Measurements from ENCODE around the gene MMP2. TPM values are rescaled to one million over a fixed set of nuclear protein-coding genes. Genes with fewer than 3 reads are reported as not detected.

The MMP2 gene
- total and polyA plus RNA-seq, 2 of the 8 experiments (the other 6 are each of a cell fraction or from before 2014, with no cell fraction given): 33.6 to 58.2 TPM

DNA sequence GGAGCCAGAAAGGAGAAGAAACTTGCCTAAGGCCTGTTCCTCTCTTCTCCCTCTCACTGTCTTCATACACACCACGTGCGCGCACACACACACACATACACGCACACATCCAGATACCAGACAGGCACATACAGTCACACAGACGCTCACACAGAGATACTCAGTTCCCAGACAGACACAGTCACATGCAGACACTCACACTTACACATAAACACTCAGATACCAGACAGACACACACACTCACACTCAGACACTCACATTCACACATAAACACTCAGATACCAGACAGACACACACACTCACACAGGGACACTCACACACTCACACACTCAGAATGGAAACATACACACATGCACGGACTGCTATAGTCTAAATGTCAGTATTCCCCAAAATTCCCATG is 24.1 kb upstream of the MMP2 start (continued):
- TF ChIP-seq, protein P1, sequence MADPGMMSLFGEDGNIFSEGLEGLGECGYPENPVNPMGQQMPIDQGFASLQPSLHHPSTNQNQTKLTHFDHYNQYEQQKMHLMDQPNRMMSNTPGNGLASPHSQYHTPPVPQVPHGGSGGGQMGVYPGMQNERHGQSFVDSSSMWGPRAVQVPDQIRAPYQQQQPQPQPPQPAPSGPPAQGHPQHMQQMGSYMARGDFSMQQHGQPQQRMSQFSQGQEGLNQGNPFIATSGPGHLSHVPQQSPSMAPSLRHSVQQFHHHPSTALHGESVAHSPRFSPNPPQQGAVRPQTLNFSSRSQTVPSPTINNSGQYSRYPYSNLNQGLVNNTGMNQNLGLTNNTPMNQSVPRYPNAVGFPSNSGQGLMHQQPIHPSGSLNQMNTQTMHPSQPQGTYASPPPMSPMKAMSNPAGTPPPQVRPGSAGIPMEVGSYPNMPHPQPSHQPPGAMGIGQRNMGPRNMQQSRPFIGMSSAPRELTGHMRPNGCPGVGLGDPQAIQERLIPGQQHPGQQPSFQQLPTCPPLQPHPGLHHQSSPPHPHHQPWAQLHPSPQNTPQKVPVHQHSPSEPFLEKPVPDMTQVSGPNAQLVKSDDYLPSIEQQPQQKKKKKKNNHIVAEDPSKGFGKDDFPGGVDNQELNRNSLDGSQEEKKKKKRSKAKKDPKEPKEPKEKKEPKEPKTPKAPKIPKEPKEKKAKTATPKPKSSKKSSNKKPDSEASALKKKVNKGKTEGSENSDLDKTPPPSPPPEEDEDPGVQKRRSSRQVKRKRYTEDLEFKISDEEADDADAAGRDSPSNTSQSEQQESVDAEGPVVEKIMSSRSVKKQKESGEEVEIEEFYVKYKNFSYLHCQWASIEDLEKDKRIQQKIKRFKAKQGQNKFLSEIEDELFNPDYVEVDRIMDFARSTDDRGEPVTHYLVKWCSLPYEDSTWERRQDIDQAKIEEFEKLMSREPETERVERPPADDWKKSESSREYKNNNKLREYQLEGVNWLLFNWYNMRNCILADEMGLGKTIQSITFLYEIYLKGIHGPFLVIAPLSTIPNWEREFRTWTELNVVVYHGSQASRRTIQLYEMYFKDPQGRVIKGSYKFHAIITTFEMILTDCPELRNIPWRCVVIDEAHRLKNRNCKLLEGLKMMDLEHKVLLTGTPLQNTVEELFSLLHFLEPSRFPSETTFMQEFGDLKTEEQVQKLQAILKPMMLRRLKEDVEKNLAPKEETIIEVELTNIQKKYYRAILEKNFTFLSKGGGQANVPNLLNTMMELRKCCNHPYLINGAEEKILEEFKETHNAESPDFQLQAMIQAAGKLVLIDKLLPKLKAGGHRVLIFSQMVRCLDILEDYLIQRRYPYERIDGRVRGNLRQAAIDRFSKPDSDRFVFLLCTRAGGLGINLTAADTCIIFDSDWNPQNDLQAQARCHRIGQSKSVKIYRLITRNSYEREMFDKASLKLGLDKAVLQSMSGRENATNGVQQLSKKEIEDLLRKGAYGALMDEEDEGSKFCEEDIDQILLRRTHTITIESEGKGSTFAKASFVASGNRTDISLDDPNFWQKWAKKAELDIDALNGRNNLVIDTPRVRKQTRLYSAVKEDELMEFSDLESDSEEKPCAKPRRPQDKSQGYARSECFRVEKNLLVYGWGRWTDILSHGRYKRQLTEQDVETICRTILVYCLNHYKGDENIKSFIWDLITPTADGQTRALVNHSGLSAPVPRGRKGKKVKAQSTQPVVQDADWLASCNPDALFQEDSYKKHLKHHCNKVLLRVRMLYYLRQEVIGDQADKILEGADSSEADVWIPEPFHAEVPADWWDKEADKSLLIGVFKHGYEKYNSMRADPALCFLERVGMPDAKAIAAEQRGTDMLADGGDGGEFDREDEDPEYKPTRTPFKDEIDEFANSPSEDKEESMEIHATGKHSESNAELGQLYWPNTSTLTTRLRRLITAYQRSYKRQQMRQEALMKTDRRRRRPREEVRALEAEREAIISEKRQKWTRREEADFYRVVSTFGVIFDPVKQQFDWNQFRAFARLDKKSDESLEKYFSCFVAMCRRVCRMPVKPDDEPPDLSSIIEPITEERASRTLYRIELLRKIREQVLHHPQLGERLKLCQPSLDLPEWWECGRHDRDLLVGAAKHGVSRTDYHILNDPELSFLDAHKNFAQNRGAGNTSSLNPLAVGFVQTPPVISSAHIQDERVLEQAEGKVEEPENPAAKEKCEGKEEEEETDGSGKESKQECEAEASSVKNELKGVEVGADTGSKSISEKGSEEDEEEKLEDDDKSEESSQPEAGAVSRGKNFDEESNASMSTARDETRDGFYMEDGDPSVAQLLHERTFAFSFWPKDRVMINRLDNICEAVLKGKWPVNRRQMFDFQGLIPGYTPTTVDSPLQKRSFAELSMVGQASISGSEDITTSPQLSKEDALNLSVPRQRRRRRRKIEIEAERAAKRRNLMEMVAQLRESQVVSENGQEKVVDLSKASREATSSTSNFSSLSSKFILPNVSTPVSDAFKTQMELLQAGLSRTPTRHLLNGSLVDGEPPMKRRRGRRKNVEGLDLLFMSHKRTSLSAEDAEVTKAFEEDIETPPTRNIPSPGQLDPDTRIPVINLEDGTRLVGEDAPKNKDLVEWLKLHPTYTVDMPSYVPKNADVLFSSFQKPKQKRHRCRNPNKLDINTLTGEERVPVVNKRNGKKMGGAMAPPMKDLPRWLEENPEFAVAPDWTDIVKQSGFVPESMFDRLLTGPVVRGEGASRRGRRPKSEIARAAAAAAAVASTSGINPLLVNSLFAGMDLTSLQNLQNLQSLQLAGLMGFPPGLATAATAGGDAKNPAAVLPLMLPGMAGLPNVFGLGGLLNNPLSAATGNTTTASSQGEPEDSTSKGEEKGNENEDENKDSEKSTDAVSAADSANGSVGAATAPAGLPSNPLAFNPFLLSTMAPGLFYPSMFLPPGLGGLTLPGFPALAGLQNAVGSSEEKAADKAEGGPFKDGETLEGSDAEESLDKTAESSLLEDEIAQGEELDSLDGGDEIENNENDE (IDR thresholded peaks at IDR 0.05; ENCODE audit: insufficient replicate concordance, low read length): no peak
- no peak for TF ChIP-seq FOSL1 (IDR thresholded peaks at IDR 0.05; ENCODE audit: insufficient read depth, low read depth, low read length)
- TF ChIP-seq, protein P2, sequence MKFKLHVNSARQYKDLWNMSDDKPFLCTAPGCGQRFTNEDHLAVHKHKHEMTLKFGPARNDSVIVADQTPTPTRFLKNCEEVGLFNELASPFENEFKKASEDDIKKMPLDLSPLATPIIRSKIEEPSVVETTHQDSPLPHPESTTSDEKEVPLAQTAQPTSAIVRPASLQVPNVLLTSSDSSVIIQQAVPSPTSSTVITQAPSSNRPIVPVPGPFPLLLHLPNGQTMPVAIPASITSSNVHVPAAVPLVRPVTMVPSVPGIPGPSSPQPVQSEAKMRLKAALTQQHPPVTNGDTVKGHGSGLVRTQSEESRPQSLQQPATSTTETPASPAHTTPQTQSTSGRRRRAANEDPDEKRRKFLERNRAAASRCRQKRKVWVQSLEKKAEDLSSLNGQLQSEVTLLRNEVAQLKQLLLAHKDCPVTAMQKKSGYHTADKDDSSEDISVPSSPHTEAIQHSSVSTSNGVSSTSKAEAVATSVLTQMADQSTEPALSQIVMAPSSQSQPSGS (IDR thresholded peaks at IDR 0.05; ENCODE audit: low read length): no peak
- TF ChIP-seq BCL11A (IDR thresholded peaks at IDR 0.05; ENCODE audit: low read depth in 2 of 2, low read length in 2 of 2): no peak
- TF ChIP-seq, protein P3, sequence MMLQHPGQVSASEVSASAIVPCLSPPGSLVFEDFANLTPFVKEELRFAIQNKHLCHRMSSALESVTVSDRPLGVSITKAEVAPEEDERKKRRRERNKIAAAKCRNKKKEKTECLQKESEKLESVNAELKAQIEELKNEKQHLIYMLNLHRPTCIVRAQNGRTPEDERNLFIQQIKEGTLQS (IDR thresholded peaks at IDR 0.05; ENCODE audit: insufficient read depth, low read depth, low read length): no peak
- no peak for TF ChIP-seq SAP30 (IDR thresholded peaks at IDR 0.05; ENCODE audit: insufficient read depth, insufficient replicate concordance, low read length)
- TF ChIP-seq SIRT6 (IDR thresholded peaks at IDR 0.05; ENCODE audit: low read length): no peak
